HEK293 (cell line): ENCODE results near the gene CD81.

ENCODE experiments used
- CTCF ChIA-PET: fragments of 350-600 bp; formaldehyde crosslinking; extraction: SDS; loops from one replicate; lab custom pipeline; 2021; ENCODE audit warnings: antibody characterized with exemption; lab: Yijun Ruan, JAX
- POLR2A ChIA-PET: fragments of 300-600 bp; formaldehyde crosslinking; extraction: SDS; loops from one replicate; lab custom pipeline; 2020; ENCODE audit warnings: antibody characterized with exemption, inconsistent platforms; lab: Yijun Ruan, JAX
- H3K27ac ChIP-seq: fragments of 200-500 bp; sonication (Bioruptor generic); 2 replicates; pipeline ENCODE4 v1.5.1; 2014; ENCODE audit warnings: low read depth, low read length, control low read depth, inconsistent platforms; ENCODE audit errors: extremely low read depth
- H3K36me3 ChIP-seq, 2 experiments: fragments of 200-500 bp in 1 of 2; sonication (Bioruptor generic) in 1 of 2; 1 replicate in 1 of 2; 2 replicates in 1 of 2; pipeline ENCODE4 v1.5.1; 2014 to 2017; ENCODE audit warnings: inconsistent platforms in 2 of 2, low read length in 2 of 2; ENCODE audit not compliant: control insufficient read depth in 2 of 2, insufficient read depth in 1 of 2
- H3K4me1 ChIP-seq: fragments of 200-500 bp; sonication (Bioruptor generic); 2 replicates; pipeline ENCODE4 v1.5.1; 2014; ENCODE audit warnings: mild to moderate bottlenecking, low read length, inconsistent platforms; ENCODE audit not compliant: control insufficient read depth, insufficient read depth
- H3K4me3 ChIP-seq: 2 replicates; pipeline ENCODE4 v1.5.1; 2011; ENCODE audit warnings: low read depth, mild to moderate bottlenecking, control low read depth, low read length, moderate library complexity
- H3K9me3 ChIP-seq: fragments of 200-500 bp; sonication (Bioruptor generic); 2 replicates; pipeline ENCODE4 v1.5.1; 2014; ENCODE audit warnings: low read depth, low read length, inconsistent platforms; ENCODE audit not compliant: control insufficient read depth, insufficient read depth
- EGR2 ChIP-seq: fragments of 450-650 bp; formaldehyde crosslinking; IDR thresholded peaks from 2 replicates; pipeline ENCODE4 v1.5.1; 2016; ENCODE audit warnings: low read depth, missing biosample characterization, missing genetic modification characterization
- GLIS1 ChIP-seq: fragments of 450-650 bp; formaldehyde crosslinking; IDR thresholded peaks from 2 replicates; pipeline ENCODE4 v1.5.1; 2016; ENCODE audit warnings: missing biosample characterization, missing genetic modification characterization
- OVOL3 ChIP-seq: fragments of 450-650 bp; formaldehyde crosslinking; IDR thresholded peaks from 2 replicates; pipeline ENCODE4 v1.5.1; 2016; ENCODE audit warnings: missing biosample characterization, missing genetic modification characterization
- ZBTB20 ChIP-seq: fragments of 450-650 bp; formaldehyde crosslinking; IDR thresholded peaks from 2 replicates; pipeline ENCODE4 v1.5.1; 2016; ENCODE audit warnings: missing biosample characterization, missing genetic modification characterization
- ZFHX2 ChIP-seq: fragments of 450-650 bp; formaldehyde crosslinking; conservative IDR thresholded peaks from 2 replicates; pipeline ENCODE4 v1.5.1; 2016; ENCODE audit warnings: missing biosample characterization, missing genetic modification characterization
- ZFP69B ChIP-seq: fragments of 450-650 bp; formaldehyde crosslinking; IDR thresholded peaks from 2 replicates; pipeline ENCODE4 v1.5.1; 2016; ENCODE audit warnings: missing biosample characterization, missing genetic modification characterization
- ZIC2 ChIP-seq: fragments of 450-650 bp; formaldehyde crosslinking; IDR thresholded peaks from 2 replicates; pipeline ENCODE4 v1.5.1; 2016; ENCODE audit warnings: missing biosample characterization, missing genetic modification characterization
- ZNF10 ChIP-seq: fragments of 450-650 bp; formaldehyde crosslinking; IDR thresholded peaks from 2 replicates; pipeline ENCODE4 v1.5.1; 2017; ENCODE audit warnings: missing biosample characterization, missing genetic modification characterization
- ZNF214 ChIP-seq: fragments of 450-650 bp; formaldehyde crosslinking; IDR thresholded peaks from 2 replicates; pipeline ENCODE4 v1.5.1; 2017; ENCODE audit warnings: missing biosample characterization, mild to moderate bottlenecking, missing genetic modification characterization, borderline replicate concordance
- ZNF324 ChIP-seq: fragments of 450-650 bp; formaldehyde crosslinking; IDR thresholded peaks from 2 replicates; pipeline ENCODE4 v1.5.1; 2016; ENCODE audit warnings: missing biosample characterization, missing genetic modification characterization
- ZNF341 ChIP-seq: fragments of 450-650 bp; formaldehyde crosslinking; IDR thresholded peaks from 2 replicates; pipeline ENCODE4; 2016; ENCODE audit warnings: low read depth, missing biosample characterization, missing genetic modification characterization
- TF ChIP-seq, protein P1 (sequence below): fragments of 450-650 bp; formaldehyde crosslinking; IDR thresholded peaks from 2 replicates; pipeline ENCODE4 v1.5.1; 2017; ENCODE audit warnings: missing biosample characterization, missing genetic modification characterization
- TF ChIP-seq, protein P2 (sequence below): fragments of 450-650 bp; formaldehyde crosslinking; IDR thresholded peaks from 2 replicates; pipeline ENCODE4 v1.5.1; 2016; ENCODE audit warnings: missing biosample characterization, missing genetic modification characterization
- TF ChIP-seq, protein P3 (sequence below): fragments of 450-650 bp; formaldehyde crosslinking; IDR thresholded peaks from 2 replicates; pipeline ENCODE4 v1.5.1; 2016; ENCODE audit warnings: missing biosample characterization, missing genetic modification characterization
- TF ChIP-seq, protein P4 (sequence below): fragments of 450-650 bp; formaldehyde crosslinking; IDR thresholded peaks from 2 replicates; pipeline ENCODE4 v1.5.1; 2016; ENCODE audit warnings: missing biosample characterization, missing genetic modification characterization, borderline replicate concordance

Gene CD81

DNA sequence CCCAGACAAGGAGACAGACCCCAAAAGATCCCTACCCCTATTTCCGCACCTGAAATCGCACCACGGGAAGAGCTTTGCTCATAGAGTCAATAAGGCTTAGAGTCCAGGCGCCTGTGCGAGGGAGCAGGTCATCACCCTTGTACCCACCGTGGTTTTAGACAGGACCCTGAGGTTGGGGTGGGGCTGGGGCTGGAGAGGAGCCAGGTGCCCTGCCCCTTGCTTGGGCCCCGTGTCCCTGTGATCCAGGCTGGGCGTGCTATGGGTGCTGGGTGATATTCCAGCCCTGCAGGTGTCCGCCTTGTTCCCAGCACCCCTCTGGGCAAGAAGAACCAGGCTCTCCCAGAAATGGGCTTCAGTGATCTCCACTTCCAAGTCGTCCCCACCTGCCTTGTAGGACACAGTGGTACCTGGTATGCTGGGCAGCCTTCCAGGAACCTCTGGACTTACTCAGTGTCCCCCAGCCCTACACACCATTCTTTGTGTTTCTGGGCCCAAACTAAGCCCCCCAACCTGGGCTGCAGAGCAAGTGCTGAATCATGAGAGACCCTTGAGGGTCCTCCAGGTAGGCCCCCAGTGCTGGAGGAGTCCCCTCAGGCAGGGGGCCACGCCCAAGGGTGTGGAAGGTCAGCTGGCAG, 4.5 kb downstream of the CD81 start (continued):
- TF ChIP-seq, protein P1, sequence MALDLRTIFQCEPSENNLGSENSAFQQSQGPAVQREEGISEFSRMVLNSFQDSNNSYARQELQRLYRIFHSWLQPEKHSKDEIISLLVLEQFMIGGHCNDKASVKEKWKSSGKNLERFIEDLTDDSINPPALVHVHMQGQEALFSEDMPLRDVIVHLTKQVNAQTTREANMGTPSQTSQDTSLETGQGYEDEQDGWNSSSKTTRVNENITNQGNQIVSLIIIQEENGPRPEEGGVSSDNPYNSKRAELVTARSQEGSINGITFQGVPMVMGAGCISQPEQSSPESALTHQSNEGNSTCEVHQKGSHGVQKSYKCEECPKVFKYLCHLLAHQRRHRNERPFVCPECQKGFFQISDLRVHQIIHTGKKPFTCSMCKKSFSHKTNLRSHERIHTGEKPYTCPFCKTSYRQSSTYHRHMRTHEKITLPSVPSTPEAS = no peak
- TF ChIP-seq OVOL3 (tag by site-specific recombination) = no peak
- TF ChIP-seq ZNF324 (tag by site-specific recombination) = no peak
- TF ChIP-seq ZFP69B (tag by site-specific recombination) = no peak
- TF ChIP-seq, protein P2, sequence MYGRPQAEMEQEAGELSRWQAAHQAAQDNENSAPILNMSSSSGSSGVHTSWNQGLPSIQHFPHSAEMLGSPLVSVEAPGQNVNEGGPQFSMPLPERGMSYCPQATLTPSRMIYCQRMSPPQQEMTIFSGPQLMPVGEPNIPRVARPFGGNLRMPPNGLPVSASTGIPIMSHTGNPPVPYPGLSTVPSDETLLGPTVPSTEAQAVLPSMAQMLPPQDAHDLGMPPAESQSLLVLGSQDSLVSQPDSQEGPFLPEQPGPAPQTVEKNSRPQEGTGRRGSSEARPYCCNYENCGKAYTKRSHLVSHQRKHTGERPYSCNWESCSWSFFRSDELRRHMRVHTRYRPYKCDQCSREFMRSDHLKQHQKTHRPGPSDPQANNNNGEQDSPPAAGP (tag by site-specific recombination) = no peak
- TF ChIP-seq, protein P3, sequence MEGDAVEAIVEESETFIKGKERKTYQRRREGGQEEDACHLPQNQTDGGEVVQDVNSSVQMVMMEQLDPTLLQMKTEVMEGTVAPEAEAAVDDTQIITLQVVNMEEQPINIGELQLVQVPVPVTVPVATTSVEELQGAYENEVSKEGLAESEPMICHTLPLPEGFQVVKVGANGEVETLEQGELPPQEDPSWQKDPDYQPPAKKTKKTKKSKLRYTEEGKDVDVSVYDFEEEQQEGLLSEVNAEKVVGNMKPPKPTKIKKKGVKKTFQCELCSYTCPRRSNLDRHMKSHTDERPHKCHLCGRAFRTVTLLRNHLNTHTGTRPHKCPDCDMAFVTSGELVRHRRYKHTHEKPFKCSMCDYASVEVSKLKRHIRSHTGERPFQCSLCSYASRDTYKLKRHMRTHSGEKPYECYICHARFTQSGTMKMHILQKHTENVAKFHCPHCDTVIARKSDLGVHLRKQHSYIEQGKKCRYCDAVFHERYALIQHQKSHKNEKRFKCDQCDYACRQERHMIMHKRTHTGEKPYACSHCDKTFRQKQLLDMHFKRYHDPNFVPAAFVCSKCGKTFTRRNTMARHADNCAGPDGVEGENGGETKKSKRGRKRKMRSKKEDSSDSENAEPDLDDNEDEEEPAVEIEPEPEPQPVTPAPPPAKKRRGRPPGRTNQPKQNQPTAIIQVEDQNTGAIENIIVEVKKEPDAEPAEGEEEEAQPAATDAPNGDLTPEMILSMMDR (tag by site-specific recombination) = no peak
- no peak for TF ChIP-seq ZNF341 (tag by site-specific recombination)

DNA sequence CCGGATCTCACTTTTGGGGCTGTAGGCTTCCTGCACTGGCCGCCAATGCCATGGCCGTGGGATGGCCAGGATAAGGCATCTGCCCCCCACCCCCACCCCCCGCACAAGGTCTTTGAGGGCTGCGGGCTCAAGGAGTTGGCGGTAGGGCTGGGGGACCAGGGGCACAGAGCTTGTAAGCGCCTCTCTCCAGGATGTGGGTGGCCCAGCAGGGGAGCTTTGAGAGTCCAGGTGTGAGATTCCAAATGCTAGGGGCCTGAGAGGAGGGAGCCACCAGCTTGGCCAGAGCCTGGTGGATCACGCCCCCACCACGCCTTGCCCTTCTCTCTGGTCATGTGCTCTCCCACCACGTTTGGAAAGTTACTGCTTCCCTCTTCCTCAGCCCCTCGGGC, 5.0 kb downstream of the CD81 start:
- H3K4me3 ChIP-seq = no peak overlapping the region
- no peaks in the 10 kb centered on the region for H3K9me3 ChIP-seq
- POLR2A ChIA-PET = interaction anchor here (1.4 kb wide), 1 partner anchor 9 kb away, joined by 4 read pairs; no protein-coding TSS in a partner anchor
- CTCF ChIA-PET = interaction anchor here (0.6 to 1.2 kb wide), 3 partner anchors 8 to 196 kb away, joined by 3 to 5 read pairs (median 3); partner anchors contain the start of gene TSSC4
- H3K4me1 ChIP-seq = no peaks in the 10 kb centered on the region
- TF ChIP-seq ZFHX2 (tag by site-specific recombination) (peak; percentile 44), GLIS1 (tag by site-specific recombination) (peak; percentile 57), EGR2 (tag by site-specific recombination) (peak; percentile 47), ZNF10 (tag by site-specific recombination) (no peak)
- H3K27ac ChIP-seq = no peak overlapping the region
- peaks cover 0 to 68% of the 10 kb centered on the region in 2 experiments; a peak in 1 of 3 replicates for H3K36me3 ChIP-seq

DNA sequence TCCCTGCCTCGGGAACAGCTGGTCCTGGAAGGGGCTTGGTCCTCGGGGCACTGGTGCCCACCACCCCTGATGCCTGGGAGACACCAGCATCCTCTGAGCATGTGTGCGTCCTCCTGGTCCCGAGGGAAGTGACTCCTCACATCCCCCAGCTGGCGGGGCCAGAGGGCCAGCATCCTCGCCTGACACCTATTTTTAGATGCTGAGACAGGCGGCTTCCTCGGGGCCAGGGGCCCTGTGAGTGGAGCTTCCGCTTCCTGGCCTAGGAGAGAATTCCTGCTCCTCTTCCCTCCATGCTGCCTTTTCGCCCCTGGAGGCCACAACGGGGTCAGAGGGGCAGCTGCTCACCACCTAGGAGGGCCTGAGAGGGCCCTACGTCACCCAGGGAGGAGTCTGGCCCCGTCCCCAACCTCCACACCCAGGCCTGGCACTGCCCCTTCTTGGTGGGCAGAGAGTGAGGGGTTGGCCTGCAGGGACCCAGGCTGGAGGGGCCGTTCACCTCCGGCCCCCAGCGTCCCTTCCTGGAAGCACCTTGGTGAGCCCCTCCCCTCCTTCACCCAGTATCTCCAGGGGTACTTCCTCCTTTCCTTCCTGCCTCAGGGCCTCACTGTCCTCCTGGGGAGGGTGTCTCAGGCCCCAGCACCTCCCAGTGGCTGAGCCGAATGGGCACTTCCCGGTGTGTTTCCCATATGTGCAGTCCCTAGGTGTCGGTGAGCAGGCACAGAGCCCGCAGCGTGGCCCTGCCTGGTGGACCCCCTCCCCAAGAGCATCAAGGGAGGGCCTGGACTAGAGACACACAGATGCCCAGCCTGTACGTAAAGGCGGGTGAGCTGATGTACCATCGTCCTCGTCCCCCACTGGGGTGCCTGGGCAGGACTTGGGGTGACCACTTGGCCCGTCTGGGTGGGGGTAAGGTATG, 6.1 kb downstream of the CD81 start:
- peaks cover 0 to 69% of the 10 kb centered on the region in 2 experiments; a peak in 1 of 3 replicates for H3K36me3 ChIP-seq
- H3K4me3 ChIP-seq = no peak overlapping the region
- CTCF ChIA-PET = interaction anchor here (0.7 to 1.2 kb wide), 3 partner anchors 17 to 197 kb away, joined by 3 read pairs; partner anchors contain the start of gene TSSC4
- no peaks in the 10 kb centered on the region for H3K4me1 ChIP-seq
- H3K9me3 ChIP-seq = no peaks in the 10 kb centered on the region
- no peak overlapping the region for H3K27ac ChIP-seq
- TF ChIP-seq ZIC2 (tag by site-specific recombination) (peak; percentile 33; the same call in 1 of the 2 replicates), ZBTB20 (tag by site-specific recombination) (no peak), ZNF214 (no peak)
- TF ChIP-seq, protein P4, sequence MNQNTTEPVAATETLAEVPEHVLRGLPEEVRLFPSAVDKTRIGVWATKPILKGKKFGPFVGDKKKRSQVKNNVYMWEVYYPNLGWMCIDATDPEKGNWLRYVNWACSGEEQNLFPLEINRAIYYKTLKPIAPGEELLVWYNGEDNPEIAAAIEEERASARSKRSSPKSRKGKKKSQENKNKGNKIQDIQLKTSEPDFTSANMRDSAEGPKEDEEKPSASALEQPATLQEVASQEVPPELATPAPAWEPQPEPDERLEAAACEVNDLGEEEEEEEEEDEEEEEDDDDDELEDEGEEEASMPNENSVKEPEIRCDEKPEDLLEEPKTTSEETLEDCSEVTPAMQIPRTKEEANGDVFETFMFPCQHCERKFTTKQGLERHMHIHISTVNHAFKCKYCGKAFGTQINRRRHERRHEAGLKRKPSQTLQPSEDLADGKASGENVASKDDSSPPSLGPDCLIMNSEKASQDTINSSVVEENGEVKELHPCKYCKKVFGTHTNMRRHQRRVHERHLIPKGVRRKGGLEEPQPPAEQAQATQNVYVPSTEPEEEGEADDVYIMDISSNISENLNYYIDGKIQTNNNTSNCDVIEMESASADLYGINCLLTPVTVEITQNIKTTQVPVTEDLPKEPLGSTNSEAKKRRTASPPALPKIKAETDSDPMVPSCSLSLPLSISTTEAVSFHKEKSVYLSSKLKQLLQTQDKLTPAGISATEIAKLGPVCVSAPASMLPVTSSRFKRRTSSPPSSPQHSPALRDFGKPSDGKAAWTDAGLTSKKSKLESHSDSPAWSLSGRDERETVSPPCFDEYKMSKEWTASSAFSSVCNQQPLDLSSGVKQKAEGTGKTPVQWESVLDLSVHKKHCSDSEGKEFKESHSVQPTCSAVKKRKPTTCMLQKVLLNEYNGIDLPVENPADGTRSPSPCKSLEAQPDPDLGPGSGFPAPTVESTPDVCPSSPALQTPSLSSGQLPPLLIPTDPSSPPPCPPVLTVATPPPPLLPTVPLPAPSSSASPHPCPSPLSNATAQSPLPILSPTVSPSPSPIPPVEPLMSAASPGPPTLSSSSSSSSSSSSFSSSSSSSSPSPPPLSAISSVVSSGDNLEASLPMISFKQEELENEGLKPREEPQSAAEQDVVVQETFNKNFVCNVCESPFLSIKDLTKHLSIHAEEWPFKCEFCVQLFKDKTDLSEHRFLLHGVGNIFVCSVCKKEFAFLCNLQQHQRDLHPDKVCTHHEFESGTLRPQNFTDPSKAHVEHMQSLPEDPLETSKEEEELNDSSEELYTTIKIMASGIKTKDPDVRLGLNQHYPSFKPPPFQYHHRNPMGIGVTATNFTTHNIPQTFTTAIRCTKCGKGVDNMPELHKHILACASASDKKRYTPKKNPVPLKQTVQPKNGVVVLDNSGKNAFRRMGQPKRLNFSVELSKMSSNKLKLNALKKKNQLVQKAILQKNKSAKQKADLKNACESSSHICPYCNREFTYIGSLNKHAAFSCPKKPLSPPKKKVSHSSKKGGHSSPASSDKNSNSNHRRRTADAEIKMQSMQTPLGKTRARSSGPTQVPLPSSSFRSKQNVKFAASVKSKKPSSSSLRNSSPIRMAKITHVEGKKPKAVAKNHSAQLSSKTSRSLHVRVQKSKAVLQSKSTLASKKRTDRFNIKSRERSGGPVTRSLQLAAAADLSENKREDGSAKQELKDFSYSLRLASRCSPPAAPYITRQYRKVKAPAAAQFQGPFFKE (tag by site-specific recombination) = no peak
- POLR2A ChIA-PET = interaction anchor here (1.4 to 1.5 kb wide), 2 partner anchors 8 to 17 kb away, joined by 4 to 10 read pairs; partner anchors contain the start of gene TSSC4
